Activated T-cell treated with anti-CD3 and anti-CD28 coated beads for 1 hour (primary cell): Measurements from ENCODE around the gene MPHOSPH8.
"Not testable (repeated sequence)": the region's sequence is repeated elsewhere in the genome, so short reads cannot be mapped to it uniquely, and the experiment has no call there.

Experiments used
- DNase-seq: peaks from one replicate; pipeline ENCODE4 v3.0.0-alpha.2; 2020; ENCODE audit warnings: low read depth

MPHOSPH8 gene

DNA sequence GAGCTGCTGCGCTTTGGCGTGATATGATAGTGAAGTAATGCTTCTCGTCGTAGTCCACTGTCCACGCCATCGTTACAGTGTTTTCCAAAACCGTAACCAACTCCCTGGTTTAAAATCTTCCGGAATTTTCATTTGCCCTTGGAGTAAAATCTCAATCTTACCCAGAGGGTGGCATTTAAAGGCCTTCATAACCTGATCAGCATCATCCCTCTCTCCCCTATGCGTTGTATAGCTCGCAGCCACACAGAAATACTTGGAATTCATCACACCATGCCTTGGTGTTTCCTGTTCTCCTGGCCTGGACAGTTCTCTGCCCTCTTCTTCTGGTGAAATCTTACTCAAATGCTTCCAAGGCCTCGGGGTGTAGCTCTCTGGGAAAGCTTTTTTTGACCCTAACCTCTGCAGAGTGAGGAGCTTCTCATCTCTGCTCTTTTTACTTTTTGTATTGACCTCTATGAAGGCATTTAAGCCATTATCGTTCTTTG, 839 bp downstream of the MPHOSPH8 start:
- DNase-seq, result no peak

DNA sequence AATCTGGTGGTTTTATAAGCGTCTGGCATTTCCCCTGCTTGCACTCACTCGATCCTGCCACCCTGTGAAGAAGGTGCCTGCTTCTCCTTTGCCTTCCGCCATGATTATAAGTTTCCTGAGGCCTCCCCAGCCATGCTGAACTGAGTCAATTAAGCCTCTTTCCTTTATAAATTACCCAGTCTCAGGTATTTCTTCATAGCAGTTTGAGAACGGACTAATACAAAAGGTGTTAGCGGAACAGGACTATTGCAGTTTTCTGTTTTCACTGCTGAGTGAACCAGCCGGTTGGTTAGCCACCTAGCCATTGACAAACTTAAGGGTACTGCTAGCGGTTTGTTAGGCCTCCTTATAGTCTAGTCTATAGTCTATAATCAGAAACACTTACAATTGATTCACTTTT, 2.5 kb downstream of the MPHOSPH8 start:
- DNase-seq, result not testable (repeated sequence)

DNA sequence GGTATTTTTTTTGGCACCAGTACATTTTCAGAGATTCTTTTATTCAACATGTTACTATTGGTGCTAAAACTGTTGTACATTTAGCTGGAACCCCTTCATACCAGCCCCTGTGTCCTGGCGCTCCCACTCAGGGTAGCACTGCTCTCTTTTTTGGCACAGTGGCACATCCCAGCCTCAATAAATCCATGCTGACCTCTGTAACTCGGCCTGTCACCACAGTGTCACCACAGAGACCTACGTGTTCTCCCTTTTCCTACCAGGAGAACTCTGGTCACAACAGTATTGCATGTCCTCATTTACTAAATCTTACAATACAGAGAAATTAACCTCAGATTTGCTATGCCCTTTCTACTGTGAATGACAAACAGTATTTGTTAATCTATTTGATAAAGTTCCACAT, 10.2 kb downstream of the MPHOSPH8 start:
- no peak for DNase-seq

DNA sequence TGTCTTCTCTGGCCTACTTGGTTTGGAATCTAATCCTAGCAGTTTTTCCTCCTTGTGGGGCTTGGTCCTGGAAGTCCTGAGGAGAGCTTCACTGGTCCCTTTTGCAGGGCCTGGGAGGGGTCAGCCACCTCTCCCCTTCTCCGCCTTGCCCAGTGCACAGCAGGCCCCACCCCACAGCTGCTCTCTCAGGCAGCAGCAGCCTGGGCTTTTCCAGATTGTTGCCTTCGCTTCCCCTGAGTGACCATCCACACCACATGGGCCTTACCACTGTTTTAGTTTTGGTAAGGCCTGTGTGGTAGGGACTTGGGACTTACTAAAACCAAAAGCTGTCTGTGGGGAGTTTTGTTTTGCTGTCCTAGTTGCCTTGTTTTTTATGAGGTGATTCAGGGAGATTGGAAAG, 11.5 kb downstream of the MPHOSPH8 start:
- no peak for DNase-seq

DNA sequence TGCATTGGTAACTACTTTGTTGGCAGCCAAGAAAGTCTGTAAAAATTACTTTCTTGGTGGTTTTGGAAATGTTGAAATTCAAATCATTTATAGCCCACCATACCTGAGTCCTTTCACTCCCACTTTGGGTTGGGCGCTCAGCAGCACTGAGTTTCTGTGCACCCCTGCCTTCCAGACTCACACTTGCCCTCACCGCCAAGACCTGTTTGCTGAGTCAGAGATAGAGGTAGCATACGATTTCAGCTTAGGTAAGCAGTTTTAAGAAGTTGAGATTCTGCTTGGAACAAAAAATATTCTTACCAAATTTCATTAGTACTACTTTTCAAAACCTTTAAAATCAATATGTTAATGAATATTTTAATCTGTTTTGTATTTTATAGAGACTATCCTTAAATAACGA, 12.6 kb downstream of the MPHOSPH8 start:
- DNase-seq, result no peak

DNA sequence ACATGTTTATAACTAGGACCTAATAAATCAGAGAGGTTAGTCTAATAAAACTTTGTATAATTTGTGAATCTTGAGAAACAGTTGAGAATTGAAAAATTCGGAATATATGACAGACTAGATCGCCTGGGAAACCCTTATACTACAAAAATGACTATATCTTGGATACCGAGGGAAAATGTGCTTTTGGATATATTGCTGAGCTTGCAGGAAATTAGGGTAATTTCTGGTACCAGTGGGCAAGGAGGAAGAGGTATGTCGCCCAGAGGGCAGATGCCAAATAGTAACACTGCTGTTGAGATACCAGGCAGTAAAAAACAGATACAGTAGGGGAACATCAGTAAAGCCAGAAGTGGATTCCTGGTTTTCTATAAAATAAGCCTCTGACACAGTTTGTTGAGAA, 17.3 kb downstream of the MPHOSPH8 start:
- no peak for DNase-seq

DNA sequence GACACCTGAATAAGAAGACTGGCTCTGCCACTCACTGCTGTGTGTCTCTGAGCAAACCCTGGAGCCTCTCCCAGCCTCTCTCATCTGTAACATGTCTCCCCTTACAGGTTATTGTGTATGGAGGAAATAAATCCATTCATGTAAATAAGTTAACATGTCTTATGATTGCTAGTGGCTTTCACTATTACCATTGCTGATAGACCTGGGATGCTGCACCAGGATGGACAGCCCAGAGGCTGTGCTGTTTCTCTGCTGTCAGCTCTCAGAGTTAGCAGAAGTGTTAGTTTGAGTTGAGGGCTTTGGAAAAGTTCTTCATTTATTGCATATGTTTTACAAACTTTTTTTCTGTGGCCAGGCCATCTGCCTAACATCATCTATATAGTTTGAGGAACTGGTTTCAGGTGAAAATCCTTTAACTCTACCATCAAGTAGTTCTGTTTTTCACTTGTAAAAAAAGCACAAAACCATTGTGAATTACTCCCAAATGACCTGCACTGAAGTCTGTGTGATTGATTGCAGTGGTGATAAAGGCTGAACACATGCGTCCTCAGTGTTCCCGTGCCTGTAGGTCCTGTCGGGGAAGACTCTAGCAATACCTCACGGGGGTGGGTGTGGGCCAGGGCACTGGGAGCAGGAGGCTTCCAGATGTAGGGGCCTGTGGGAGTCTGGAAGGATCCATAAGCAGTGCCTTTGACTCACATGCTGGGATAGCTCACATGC, 24.6 kb downstream of the MPHOSPH8 start:
- no peak for DNase-seq

DNA sequence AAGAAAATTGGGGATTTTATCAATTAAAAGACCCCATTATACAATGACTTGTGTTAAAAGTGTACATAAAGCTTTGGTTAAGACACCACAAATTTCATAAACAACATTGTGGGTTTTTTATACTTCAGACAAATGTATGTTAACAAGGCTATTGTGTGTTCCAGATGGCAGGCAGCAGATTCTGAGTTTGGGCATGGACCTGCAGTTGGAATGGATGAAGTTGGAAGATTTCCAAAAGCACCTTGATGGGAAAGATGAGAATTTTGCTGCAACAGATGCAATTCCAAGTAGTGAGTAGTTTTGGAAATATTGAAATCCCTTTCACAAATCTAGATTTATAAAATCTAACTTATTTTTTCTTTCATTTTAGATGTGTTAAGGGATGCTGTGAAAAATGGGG, 25.4 kb downstream of the MPHOSPH8 start:
- no peak for DNase-seq

DNA sequence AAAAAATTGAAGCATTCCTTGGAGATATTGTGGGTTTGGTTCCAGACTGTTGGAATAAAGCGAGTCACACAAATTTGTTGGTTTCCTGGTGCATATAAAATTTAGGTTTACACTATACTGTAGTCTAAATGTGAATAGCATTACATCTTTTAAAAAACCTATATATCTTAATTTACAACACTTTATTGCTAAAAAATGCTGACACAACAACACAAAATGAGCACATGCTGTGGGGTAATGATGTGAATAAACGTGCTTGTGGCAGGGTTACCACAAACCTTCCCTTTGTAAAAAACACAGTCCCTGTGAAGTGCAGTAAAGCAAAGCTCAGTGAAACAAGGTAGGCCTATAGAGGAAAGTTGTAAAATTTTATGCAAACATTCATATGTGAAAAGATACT, 27.7 kb downstream of the MPHOSPH8 start:
- DNase-seq, result no peak

DNA sequence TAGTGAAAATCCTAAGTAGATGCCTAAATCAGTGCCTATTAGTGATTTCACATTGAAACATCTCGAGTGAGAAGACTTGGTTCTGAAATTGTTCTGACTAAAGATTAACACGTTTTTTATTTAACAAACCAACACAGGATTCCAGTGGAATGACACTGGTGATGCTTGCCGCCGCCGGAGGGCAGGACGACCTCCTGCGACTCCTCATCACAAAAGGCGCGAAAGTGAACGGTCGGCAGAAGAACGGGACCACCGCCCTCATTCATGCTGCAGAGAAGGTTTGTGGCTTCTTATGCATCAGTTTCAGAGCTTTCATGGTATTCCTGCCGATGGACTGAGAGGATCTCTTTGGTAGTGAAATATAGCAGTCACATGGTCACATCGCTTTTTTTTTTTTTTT, 28.1 kb downstream of the MPHOSPH8 start:
- no peak for DNase-seq

DNA sequence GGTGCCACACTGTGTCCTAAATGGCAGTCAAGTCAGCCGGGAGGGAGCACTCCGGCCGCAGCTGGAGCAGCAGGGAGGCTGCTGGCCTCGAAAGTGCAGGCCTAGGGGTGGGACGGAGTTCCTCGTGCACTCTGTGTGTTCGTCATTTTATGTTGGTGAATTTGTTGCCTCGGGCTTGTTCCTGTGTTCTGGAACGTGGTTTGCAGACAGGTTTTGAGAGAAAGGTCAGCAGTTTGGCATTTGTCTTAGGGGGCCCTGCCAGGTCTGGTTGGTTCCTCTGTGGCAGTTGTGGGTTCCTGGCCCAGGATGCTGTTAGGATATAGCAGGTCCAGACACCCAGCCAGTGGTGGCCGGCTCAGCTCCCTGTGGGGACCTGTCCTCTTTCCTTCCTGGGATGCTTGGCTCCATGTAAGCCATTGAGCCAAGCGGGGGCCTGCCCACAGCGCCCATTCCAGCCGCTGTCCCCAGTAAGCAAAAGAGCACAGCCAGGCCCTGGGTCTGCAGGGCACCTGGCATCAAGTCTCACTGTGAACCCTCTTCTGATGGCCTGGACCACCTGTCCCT, 30.0 kb downstream of the MPHOSPH8 start:
- no peak for DNase-seq

DNA sequence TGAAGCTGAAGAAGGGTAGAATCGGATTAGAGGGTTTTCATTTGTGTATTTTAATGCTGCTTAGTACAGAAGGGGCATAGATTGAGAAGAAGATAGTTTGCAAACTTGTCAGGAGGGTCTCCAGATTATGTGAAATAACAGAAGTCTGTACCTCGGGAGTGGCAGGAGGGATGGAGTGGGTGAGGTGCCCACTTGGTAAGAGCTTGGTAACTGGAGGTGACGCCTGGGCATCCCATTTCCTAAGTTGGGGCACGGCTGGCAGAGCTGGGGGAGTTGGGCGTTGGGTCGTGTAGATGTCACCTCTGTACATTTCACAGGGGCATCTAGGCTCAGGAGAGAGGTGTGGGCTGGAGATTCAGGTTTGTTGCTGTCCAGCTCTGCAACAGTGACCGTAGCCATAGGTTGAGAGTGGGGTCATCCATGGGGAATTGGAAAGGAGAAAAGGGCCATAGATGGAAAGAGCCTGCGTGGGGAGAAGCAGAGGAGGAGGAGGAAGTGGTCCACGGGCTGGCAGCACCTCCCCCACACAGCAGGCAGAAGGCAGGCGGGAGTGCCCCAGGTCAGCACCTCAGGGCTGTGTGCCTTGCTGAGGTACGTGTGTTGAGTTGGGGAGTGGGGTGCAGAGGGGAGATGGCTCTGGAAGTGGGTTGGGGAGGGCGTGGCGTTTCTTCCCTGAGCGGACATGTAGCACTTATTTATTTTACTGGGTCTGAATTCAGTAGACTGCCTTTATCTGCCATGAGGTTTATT, 31.2 kb downstream of the MPHOSPH8 start:
- DNase-seq, result no peak

DNA sequence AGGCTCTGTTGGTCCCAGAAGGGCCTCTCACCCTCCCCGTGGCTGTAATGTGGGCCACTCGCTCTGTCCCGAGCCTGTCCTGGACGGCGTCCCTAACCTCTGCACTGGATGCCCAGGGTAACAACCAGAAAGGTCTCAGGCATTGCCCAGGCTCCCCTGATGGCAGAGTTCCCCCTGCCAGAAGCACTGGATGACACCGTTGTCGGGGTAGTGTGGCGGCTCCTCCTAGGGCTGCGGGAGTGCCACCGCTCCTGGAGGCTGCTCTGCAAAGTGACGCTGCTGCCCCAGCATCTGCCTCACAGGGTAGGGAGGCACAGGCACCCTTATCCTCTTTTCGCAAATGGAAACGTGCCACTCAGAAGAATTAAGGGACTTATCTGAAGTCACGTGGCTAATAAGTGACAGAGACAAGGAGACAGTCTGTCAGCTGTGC, 32.0 kb downstream of the MPHOSPH8 start:
- DNase-seq, result no peak

DNA sequence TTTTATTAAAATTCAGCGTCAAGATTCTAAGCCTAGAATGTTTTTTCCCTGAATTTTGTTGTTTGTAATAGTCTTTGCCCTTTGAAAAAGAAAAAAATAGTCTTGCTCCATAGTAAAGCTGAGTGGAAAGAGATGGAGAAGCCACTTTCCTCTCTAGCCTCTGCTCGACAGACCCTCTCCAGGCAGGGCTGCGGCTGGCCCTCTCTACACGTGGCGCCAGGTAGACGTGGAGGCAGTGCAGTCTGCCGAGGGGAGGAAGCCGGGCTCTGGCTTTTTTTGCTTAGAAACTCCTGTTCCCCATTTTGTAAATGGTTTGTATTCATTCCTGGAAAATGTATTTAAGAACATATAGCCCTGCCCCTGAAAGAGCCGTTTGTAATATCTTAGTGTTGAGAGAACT, 35.3 kb downstream of the MPHOSPH8 start:
- DNase-seq, result no peak

DNA sequence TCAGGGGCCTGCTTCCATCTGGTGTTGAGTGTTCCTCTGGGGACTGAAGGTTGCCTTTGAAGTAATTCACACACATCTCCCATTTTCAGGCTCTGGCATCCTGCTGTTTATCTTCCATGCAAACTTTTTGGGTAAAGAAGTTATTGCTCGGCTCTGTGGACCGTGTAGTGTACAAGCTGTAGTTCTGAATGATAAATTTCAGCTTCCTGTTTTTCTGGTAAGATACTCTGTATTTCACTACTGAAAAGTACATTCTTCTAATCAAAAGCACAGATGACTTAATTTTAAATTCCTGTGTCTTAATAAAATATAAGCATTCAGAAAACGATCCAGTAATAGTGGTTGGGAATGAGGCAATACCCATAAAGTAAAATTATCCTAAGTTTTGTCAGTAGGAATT, 36.7 kb downstream of the MPHOSPH8 start:
- no peak for DNase-seq

DNA sequence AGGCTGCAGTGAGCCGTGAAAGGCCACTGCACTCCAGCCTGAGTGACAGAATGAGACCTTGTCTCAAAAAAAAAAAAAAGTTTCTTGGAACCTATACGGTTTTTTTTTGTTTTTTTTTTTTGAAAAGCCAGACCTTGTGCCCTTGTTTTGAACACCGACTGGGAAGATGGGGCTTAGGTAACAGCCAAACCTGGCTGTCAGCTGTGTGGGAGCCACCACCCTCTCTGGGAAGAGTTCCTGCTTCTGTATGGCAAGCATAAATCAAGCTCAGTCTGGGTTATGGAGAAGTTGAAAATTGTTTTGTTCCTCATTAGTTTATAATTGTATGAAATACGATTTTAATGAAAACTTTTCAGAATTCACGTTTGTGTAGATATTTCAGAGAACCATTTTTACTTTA, 39.5 kb downstream of the MPHOSPH8 start:
- no peak for DNase-seq

DNA sequence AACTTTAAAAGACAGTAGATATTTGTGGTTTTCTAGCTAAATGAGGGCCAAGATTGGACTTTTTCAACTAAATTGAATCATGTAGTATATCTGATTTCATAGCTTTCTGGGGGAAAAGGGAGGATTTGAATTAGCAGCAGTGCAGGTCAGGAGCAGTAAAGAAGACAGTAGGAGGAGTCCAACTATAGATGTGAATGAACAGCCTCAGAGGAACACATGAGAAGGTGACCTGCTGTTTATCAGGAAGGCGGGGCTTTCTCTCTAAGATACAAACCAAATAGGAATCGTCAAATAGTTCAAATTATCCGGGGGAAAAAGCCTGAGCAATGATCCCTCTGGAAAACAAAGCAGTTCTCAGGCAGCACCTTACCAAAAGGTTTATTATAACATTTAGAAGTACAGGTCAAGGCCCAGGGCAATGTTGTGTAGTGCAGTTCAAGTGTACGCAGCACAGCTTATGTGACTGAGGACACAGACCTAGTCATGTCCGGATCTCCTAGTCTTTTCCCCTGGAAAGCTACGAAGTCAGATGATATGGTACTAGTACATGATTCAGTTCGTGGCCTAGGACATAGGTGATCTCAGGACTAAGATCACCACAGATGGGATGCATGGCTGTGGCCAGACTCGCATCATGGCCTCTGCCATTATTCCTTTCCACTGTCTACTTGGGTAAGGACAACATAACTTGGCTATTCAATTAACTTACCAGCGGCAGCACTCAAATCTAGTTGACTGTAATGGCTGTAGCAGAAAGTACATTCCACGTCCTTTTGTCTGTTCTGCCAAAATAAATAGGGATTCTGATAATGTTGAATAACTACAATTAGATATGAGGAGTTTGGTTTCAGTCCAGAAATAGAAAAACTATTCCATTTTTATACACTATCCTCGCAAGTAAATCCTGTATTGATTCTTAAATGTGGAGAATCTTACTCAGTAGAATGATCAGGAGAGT, 40.3 kb downstream of the MPHOSPH8 start:
- no peak for DNase-seq

DNA sequence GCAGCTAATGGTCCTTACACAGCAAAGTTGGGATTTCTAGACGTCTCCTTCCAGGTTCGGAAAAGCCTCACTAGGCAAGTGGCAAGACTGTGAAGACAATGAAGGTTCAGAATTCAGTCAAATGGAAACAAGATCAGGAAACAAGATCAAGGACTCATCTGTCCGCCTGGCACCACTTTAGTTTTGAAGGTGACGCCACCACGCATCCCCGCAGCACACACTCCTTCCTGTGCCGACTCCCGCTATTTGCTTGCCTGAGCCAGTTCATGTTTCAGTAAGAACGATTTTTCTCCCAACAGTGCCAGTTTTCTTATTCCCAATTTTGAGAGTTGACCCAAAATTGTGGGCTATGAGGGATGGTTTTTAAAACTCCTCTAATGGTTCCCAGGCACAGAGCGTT, 41.4 kb downstream of the MPHOSPH8 start:
- DNase-seq, result no peak

DNA sequence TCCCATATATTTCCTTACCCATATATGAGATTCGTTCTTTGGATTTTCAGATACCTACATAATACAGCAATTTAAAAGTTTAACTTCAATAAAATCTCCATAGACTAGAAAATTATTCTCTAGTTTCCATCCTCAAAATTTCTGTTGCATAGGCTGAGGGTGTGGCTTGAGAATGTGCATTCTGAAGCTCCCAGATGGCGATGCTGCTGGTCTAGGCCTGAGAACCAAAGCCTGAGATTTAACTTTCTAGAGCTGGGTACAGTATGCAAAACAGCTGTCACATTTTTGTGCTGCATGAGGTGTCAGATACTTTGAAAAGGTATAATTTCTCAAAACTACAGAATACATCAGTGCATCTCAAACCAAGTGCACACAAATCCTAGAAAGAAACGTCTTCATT, 42.7 kb downstream of the MPHOSPH8 start:
- no peak for DNase-seq

DNA sequence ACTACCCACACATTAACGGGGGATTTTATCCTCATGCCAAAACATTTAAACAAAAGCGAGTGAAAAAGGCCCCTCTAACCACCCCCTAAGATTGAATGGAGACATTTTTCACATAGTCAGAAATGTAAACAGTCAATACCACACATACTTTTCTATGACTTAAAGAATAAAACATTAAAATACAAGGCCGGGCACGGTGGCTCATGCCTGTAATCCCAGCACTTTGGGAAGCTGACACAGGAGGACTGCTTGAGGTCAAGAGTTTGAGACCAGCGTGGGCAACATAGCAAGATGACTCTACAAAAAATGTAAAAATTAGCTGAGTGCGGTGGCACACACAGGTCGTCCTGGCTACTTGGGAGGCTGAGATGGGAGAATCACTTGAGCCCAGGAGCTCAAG, 47.3 kb downstream of the MPHOSPH8 start:
- DNase-seq, result no peak

DNA sequence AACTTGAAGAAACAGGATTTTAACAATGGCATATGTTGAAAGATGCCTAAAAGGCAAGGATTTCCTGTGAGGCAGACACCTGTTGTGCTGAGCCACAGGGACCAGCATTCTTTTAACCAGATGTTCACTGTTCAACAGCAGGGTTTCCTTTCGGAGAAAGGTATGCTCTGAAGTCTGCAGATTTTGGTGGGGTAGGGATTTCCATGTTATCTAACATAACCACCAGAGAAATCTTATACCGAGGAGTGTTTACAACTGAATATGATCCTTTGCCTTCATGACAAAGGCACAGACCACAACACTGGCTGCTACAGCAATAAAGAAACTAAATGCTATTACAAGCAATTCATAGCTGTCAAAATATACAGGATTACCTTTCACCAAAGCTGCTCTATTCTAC, 48.1 kb downstream of the MPHOSPH8 start:
- DNase-seq, result no peak

DNA sequence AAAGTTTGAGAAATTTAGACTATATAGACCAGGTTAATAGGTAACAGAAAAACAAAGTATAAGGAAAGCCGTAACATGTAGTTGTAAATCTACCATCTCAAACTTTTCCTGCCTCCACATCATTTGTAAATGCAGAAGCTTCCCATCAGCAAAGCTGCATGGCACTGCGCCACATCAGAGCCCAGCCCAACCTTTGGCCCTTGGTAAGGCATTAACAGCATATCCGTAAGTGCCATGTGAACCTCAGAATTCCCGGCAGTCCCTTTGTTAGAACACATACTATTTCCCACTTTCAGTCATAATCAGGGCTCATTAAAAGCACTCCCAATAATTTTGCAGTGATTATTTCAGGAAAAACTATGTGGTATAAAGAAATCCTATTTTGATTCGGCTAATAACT, 51.6 kb downstream of the MPHOSPH8 start:
- DNase-seq, result no peak
